ENCODE results near the gene SLC30A3.

Gene SLC30A3

GRCh38 chr2:27223416-27223815 lies 39.4 kb downstream of the SLC30A3 start:
- no peak for DNase-seq

- no peak for DNase-seq
Measured at GRCh38 chr2:27222407-27222806, 40.4 kb downstream of the SLC30A3 start.

DNA sequence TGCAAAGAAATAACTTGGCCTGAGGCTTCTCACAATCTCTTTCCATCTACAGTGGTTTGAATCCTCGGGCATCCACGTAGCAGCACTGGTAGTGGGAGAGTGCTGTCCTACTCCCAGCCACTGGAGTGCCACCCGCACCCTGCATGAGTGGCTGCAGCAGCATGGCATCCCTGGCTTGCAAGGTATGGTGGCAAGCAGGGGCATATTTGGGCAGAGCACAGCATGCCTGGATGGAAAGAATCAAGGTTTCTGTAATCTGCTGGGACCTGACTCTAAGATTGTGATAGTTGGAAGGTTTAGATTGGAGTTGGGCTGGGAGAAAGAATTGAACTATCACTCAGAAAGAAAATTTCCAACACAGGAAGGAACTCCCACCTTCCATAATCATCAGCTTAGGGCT lies 41.7 kb downstream of the SLC30A3 start:
- DNase-seq = no peak

GRCh38 chr2:27220091-27220490 lies 42.8 kb downstream of the SLC30A3 start:
- no peak for DNase-seq

DNA sequence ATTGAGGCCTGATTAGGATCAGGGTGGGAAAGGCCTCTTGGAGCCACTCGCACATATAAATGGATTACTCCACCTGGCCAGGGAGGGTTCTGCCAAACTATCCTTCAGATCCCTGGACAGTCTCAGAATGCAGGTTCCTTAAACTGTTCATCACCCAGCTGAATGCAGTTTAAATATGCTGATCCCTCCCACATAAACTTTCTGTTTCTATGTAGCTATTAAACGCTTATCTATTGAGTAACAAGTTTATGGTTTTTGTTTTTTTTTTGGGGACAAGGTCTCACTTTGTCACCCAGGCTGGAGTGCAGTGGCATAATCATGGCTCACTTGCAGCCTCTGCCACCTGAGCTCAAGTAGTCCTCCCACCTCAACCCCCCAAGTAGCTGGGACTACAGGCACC lies 43.8 kb downstream of the SLC30A3 start:
- DNase-seq = no peak

DNA sequence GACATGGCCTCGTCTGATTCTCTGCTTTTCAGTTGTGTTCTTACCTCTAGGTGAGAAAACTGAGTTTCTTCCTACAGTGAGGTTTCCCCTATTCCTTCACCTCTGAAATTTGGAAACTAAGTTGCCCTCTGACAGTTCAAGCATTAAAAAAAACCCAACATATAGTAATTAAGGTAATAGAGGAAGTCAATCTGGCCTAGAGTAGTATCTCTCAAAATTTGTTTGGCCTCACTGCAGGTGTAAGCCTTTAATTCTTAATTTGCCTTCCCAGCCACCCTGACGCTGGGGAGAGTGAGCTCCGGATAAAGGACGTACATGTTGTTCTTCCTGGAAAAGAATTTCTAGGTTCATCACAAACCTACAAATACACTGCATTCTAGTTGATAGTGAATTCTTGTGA lies 44.2 kb downstream of the SLC30A3 start:
- no peak for DNase-seq

- DNase-seq = peak; percentile 82
Measured at GRCh38 chr2:27217173-27218121, 45.4 kb downstream of the SLC30A3 start, which contains the start of gene CAD. TSS of gene CAD (plus strand) at chr2:27217369. CDS start at chr2:27217552, 183 bp downstream.

- peak; percentile 1 for DNase-seq
Measured at GRCh38 chr2:27216416-27217137, 46.3 kb downstream of the SLC30A3 start.

DNA sequence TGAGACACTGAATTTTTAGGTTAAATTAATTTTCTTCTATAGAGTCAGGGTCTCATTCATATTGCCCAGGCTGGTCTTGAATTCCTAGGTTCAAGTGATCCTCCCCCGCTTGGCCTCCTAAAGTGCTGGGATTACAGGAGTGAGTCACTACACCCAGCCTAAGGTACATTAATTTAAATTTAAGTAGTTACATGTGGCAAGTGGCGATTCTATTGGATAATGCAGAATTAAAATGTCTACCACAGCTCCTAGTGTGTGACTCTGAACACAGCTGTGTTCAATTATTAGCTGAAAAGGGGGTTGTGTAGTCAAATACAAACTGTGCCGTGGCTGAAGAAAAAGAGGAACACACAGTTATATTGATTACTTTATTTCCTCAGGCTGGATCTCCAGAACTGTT lies 47.9 kb downstream of the SLC30A3 start:
- DNase-seq = no peak

GRCh38 chr2:27212626-27213471 lies 50.0 kb downstream of the SLC30A3 start:
- peak; percentile 27 for DNase-seq

DNA sequence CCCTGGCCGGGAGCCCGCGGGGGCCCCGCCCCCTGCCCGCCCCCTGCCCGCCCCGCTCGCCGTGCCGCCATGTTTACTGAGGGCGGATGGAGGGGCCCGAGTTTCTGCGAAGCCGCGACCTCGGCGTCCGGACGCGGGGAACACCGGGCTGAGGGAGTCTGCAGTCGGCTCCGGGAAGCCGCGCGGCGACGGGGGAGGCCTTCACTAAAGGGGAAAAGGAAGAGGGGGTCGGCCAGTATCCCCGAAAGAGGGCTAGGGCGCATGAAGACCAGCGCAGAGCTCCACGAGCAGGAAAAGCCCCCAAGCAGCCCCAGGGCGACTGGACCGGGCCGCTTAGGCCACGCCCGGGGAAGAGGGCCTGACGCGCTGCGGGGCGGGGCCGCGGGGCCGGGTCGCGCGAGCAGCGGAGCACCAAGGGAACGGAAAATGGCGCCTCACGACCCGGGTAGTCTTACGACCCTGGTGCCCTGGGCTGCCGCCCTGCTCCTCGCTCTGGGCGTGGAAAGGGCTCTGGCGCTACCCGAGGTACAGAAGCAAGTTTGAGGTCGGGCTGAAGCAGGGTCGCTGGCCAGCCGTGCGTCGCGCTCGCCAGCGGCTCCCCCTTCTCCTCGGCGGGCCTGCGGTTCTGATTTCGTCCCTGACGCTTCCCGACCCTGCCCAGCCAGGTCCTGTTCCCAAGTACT lies 50.8 kb downstream of the SLC30A3 start, which contains the start of the genes ATRAID and SLC5A6:
Gene ATRAID, plus strand, starts transcription at position 99 of the 683 bp plus-strand sequence. Its CDS starts 328 bp downstream, at position 427.
Gene SLC5A6, minus strand, starts transcription at position 326 of the 683 bp plus-strand sequence. CDS start 4,618 bp downstream, outside the sequence.
- peak; percentile 78 for DNase-seq

DNA sequence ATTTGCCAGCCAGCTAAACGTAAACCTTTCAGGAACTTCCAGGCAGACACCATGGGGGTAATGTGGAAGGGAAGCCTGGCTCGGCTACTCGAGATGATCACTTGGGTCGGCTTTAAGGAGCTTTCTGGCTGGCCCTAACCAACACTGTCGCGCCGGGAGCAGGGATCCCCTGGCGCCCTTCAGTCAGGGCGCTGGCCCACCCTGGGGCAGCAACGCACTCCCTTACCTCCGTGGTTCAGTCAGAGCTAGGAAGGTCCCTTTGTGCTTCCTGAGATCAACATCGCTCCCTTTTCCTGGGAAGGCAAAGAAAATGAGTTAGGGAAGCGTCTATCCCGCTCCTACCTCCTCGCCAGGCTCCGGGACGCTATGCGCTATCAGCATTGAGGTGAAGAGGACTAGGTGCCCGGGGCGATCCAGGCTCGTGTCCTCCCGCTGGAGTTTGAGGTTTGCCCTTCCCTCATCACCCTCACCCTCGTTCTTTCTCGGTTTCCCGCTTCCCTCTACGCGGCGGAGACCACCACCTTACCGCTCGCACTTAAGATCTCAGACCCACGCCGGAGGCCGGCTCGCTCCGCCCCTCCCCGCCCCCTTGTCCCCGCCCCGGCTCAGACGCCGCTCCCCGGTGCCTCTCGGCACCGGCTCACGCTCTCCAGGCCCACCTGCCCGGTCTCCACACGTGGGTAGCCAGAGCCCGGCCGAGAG lies 51.5 kb downstream of the SLC30A3 start:
- DNase-seq = no peak

- no peak for DNase-seq
Measured at GRCh38 chr2:27209621-27210401, 53.0 kb downstream of the SLC30A3 start.

- no peak for DNase-seq
Measured at GRCh38 chr2:27208486-27209050, 54.3 kb downstream of the SLC30A3 start.

GRCh38 chr2:27206346-27206745 lies 56.5 kb downstream of the SLC30A3 start:
- DNase-seq = no peak

DNA sequence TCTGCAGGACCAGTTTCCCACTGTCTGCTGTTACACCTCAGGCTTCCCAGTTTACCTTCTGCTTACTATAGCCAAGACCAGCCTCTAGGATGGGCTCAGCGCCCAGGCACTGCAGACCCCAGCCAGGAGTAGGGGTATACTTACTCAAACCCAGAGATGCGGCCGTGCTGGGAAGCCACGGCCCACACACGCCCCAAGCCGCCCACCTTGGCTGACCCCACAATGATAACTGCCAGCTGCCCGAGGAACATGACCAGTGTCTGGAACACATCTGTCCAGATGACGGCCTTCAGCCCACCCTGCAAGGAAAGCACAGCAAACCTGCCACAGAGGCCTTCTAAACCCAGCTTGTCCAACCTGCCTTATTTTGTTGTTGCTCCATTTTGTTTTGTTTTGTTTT lies 57.6 kb downstream of the SLC30A3 start:
- no peak for DNase-seq

DNA sequence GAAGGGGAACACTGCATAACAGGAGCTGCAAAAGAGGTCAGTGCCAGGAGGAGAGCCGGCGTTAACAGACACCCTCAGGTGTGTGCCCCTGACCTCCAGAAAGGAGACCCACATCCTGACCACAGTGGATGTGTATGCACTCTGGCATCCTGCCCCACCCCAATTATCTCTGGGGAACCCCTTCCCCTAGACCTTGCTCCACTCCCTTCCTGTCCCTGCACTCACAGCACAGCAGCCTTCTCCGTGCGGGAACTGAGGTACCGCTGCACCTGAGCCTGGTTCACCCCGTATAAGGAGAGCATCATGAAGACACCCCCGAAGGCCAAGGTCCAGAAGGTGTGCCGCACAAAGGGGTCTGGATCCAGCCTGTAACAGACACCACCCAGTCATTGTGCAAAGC lies 58.3 kb downstream of the SLC30A3 start:
- DNase-seq = no peak

GRCh38 chr2:27203741-27204140 lies 59.1 kb downstream of the SLC30A3 start:
- DNase-seq = no peak

All from NCI-H1105 treated with DMSO at 0.1 percent for 48 hours (cell line).